GM21576 (cell line): ENCODE results near the gene CDH13.

Experiments
- ATAC-seq: cut with Tn5 transposase; IDR thresholded peaks from one replicate; pipeline ENCODE4 v1.9.1; 2021; ENCODE audit warnings: mild to moderate bottlenecking, moderate library complexity; ENCODE audit not compliant: unreplicated experiment

CDH13 gene

DNA sequence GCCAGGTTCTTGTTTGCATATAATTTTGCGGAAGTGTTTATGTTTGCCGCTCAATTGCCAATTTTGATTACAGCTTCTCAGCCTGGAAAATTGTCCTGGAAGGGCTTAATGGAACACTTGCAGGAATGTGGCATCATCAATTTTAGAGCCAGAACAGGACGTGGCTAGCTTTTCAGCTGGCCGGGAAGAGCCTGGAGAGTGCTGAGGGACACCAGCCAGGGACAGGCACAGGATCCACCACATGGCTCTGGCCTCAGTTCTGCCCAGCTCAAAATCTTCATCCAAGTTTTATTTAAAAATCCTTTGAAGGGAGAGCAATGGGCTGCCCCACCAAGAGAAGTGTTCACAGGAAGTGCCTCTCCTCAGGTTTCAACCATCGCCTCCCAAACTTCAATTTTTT is 893.8 kb downstream of the CDH13 start:
- ATAC-seq: no peak

DNA sequence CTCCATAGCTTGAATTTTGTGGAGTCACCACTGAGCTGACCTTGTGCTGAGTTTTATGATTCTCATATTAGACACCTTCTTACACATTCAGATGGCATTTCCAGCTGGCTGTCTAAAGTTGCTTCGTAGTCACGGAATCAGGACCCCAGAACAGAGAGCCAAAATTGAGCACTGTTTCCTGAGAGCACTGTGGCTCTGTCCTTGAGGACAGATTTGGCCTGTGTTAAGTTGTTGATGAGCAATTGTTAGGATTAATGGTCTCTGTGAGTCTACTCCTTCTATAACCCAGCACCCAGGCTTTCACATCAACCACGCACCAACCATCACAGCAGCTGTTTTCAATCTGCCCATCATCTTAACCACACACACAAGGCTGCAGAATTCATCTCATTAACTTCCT is 903.5 kb downstream of the CDH13 start:
- ATAC-seq: no peak

DNA sequence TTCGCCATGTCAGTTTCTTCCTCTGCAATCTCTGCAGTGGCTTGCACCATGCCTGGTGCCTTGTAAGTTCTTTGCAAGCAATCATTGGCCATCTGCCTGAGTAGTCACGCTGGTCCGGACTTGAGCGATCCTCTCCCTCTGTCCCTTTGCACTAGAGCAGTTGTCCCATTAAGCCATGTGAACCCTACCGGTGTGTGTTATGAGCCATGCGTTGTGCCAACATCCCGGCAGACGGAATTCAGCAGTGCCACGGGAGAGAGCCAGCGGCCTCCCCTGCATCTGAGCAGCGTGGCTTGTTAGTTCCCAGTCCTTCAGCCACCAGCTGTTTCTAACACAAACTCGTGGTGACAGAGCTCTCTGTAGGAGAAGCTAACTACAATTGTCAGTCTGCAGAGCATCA is 905.9 kb downstream of the CDH13 start:
- no peak for ATAC-seq

GRCh38 chr16:83533193-83533592 is 906.4 kb downstream of the CDH13 start:
- ATAC-seq: no peak

DNA sequence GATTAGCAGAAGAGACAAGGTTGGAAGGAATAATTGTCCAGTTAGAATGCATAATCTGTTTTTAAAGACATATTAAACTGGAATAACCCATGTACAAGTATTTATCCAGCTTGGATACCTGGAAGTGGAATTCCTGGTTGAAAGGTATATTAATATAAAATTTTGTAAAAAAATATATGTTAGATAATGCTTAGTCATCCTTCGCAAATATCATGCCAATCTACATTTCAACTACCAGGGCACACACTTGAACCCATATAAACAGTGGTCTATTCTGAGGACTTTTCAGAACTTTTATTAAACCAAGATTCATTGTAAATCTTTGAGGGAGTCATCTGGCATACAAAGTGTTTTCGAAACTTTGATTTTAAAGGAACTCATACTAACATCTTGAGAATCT is 911.9 kb downstream of the CDH13 start:
- ATAC-seq: no peak

- ATAC-seq: no peak
Measured at GRCh38 chr16:83539736-83540490, 913.1 kb downstream of the CDH13 start.

- no peak for ATAC-seq
Measured at GRCh38 chr16:83541231-83541630, 914.5 kb downstream of the CDH13 start.

- no peak for ATAC-seq
Measured at GRCh38 chr16:83542491-83542890, 915.7 kb downstream of the CDH13 start.

DNA sequence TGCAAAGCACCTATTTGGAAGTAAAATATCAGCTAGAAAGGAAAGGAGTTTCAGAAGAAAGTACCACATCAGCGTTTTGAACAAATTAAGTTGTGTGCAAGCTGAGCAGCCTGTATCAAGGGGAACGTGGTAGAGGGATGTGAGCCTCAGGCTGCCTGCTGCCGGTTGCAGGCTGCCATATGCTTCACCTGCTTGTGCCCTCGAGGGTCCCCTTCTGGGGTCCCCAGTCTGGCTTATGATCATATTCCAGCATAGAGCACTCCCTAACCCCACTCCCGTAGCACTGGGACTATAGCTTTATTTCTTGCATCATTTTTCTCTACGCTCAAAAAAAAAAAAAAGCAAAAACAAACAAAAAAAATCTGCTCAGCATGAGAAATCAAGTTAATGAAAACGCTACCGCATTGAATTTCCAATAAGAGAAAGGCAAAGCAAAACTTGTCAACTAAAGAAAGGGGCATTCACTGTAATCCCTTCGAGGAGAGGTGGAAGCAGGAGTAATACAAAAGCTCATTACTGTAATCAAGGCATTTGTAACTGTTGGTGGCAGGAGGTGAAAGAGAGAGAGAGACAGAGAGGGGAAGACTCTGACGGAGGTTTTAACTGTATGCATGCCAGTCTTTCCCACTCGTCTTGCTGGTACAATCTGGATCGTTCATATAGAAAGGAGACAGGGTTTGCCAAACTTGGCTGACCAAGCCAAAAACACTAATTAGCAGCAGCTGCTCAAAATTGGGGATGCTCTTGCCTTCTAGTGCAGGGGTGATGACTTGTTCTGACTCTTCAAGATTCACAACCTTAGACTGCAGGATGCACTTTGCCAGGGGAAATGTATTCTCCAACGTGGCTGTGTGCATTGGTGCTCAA is 922.8 kb downstream of the CDH13 start:
- no peak for ATAC-seq

GRCh38 chr16:83550183-83550569 is 923.4 kb downstream of the CDH13 start:
- no peak for ATAC-seq

DNA sequence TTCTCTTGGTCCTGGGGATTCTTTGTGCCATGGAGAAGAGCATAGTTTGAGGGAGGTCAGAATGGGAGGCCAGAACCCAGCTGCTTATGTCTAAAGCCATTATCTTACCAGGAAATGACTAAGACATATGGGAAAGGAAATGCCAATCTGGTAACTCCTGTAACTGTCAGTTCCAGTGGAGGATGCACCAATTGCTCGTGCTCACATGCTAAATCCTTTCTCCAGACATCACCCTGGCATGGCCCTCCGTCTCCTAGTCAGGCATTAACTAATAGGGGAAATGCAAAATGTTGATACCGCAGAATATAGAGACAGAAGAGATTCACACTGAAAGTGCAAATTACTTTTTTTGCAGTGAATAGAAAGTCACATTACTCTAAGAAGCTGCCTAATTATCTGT is 925.5 kb downstream of the CDH13 start:
- ATAC-seq: no peak

DNA sequence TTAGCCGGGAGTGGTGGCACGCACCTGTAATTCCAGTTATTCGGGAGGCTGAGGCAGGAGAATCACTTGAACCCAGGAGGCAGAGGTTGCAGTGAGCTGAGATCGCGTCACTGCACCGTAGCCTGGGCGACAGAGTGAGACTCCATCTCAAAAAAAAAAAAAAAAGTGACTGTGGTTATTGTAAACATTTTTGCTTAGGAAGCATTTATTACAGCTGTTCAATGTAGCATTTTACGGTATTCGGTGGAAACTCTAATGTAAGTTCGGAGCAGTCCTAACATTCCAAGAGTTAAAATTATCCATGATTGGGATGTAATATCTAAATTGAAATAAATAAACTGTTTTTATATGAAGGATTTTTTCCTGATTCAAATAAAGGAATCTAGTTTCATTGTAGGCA is 926.2 kb downstream of the CDH13 start:
- no peak for ATAC-seq

DNA sequence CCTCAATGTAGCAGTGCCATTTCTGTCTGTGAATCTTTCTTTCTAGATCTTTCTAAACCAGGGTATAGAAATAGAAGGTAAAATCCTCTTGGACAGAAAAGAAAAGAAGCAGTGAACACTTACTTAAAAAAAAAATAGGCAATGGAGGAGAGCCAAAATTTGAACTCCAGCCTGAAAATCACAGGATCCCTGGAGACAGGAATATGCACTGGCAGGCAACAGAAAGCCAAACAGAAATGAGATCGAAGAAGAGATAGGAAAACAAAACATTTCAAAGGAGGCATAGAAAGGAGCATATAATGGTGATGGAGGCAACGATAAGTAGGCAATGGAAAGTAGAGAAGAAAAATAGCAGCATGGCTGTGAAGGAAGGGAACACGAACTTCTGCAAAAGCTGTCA is 927.3 kb downstream of the CDH13 start:
- ATAC-seq: no peak

DNA sequence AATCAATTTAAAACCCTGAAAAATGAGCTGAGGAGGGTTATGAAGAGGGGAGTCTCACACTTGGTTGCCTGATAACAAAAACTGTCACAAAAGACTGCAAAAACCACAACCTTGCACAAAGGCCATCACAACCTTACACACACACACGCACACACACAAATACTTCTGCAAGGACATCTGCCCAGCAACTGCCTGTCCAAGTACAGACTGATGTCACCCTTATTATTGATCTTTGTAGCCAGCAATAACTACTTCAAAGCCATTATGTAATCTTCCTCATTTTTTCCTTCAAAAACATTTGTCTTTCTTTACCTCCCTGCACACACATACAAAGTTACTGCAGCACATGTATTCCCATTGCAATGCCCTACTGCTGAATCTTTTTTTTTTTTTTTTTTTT is 927.8 kb downstream of the CDH13 start:
- no peak for ATAC-seq

DNA sequence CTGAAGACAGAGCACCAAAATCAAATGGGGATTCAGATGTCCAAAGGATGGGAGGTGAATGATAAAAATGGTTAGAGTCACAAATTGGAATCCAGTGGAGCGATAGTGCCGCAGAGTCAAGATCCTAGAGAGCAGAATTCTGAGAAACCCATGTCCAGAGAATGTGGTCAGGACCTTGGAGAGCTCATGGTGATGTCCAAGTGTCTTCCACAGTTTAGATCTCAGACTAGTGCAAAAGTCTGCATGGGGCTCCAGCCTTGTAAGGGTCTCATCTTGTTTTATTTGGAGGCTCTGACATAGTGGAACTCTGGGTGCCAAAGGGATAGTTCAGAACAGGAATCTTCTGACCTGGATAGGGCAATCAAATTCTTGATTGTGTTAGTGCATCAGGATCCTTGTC is 935.1 kb downstream of the CDH13 start:
- no peak for ATAC-seq

DNA sequence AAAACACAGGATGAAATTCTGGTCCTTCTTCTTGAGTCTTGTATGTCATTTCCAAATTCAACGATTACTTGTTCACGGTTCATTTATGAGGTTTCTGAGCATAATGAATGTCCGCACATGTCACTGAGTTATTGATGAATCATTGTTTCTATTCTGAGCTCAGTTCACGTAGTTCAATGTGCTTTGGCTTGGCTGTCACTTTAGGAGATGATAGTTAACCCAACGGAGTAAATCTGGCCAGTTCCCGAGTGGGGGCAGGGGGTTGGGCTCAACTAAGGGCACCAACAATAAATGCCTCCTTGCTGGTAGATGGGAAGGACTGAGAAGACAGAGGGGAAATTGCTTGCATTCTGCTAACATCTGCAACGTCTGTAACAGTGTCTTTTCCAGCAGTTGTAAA is 941.6 kb downstream of the CDH13 start:
- ATAC-seq: no peak

DNA sequence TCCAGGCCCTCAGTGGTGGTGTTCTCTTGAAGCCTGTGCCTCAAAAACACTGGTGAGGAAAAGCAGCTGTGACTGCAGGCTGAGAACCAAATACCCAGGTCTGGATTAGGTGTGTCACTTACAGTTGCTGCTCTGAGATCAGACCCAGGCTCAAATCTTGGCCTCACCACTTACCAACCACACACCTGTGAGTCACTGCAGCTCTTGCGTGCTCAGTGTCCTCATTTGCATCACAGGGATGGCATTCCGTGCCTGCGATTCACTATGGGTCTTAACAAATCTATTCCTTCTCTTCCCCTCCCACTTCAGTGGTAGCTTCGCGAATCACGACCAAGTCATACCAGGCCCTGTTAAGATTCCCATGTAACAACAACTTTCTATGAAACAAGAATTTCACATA is 947.6 kb downstream of the CDH13 start:
- no peak for ATAC-seq

GRCh38 chr16:83577078-83577745 is 950.4 kb downstream of the CDH13 start:
- no peak for ATAC-seq

GRCh38 chr16:83578171-83578570 is 951.4 kb downstream of the CDH13 start:
- ATAC-seq: no peak

DNA sequence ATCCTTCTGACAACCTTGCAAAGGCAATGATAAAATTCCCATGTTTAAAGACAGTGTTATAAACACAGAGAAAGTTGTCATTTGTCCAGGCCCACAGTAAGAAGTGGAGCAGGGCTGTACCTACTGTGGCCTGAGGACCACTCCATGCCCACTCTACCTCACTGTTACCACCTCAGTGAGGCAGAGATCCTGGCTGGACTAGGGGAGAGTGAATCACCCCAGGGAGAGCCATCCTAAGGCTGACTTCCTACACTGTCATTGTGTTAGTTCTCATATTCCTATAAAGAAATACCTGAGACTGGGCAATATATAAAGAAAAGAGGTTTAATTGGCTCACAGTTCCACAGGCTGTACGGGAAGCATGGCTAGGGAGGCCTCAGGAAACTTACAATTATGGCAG is 952.3 kb downstream of the CDH13 start:
- ATAC-seq: no peak

- no peak for ATAC-seq
Measured at GRCh38 chr16:83579436-83579835, 952.7 kb downstream of the CDH13 start.

DNA sequence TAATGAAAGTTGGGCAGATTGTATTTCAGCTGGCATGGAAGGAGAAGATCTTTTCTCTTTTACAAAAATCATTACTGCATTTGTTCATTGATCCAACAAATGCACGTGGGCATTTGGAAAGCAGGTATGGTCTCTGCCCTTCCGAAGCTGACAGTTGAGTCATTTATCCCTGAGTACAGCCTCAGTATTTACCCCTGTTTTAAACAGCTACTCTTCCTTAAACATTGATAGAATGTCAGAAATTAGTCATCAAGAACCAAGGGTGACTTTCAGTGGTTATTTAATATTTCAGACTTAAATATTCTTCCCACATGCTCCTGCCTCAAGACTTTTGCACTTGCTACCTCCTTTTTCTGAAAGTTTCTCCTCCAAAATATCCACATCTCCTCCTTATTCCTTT is 954.3 kb downstream of the CDH13 start:
- peak; percentile 63 for ATAC-seq
